H1 (cell line): Measurements from ENCODE around the gene APBB1. TPM values are rescaled to one million over a fixed set of nuclear protein-coding genes. Genes with fewer than 3 reads are reported as not detected.

Experiments
- CTCF ChIA-PET: fragments of 300-600 bp; sonication (Branson Sonifier 250); formaldehyde crosslinking; loops from one replicate; lab custom pipeline; 2021; ENCODE audit not compliant: partially characterized antibody; lab: Charles Lee
- POLR2A ChIA-PET: fragments of 300-600 bp; sonication (Branson Sonifier 250); formaldehyde crosslinking; loops from one replicate; lab custom pipeline; 2021; ENCODE audit warnings: inconsistent platforms; ENCODE audit not compliant: partially characterized antibody; lab: Charles Lee
- DNase-seq, 2 experiments: peaks; one replicate each; pipeline versions ENCODE4 v3.0.0 to v3.0.0-alpha.2; 2010 to 2022; ENCODE audit warnings: low spot score in 2 of 2, low read depth in 1 of 2, mixed read lengths in 1 of 2
- FAIRE-seq: peaks from 2 replicates; lab custom pipeline; 2011; peaks lifted over from hg19 to GRCh38; lab: Jason Lieb, UNC
- H2AFZ ChIP-seq: 2 replicates; pipeline ENCODE4 v1.8.1; 2012; ENCODE audit warnings: low read length, inconsistent platforms
- H2AK5ac ChIP-seq: 2 replicates; pipeline ENCODE4 v1.6.1; 2013; ENCODE audit warnings: low read depth, low read length
- H2BK120ac ChIP-seq: replicated peaks from 2 replicates; pipeline ENCODE3; 2013; ENCODE audit warnings: low read depth, low read length, inconsistent platforms
- H2BK12ac ChIP-seq: 2 replicates; pipeline ENCODE4 v1.6.1; 2013; ENCODE audit warnings: low read depth, low read length
- H2BK15ac ChIP-seq: 2 replicates; pipeline ENCODE4 v1.6.1; 2013; ENCODE audit warnings: low read length
- H2BK20ac ChIP-seq: 2 replicates; pipeline ENCODE4 v1.6.1; 2013; ENCODE audit warnings: low read length
- H2BK5ac ChIP-seq: 2 replicates; pipeline ENCODE4 v1.6.1; 2013; ENCODE audit warnings: low read depth, low read length
- H3K14ac ChIP-seq: 2 replicates; pipeline ENCODE4 v1.6.1; 2013; ENCODE audit warnings: inconsistent platforms; ENCODE audit not compliant: insufficient read length
- H3K18ac ChIP-seq: 2 replicates; pipeline ENCODE4 v1.6.1; 2013; ENCODE audit warnings: low read length; ENCODE audit errors: extremely low read depth
- H3K23ac ChIP-seq: 2 replicates; pipeline ENCODE4 v1.6.1; 2013; ENCODE audit warnings: inconsistent platforms; ENCODE audit not compliant: insufficient read length
- H3K23me2 ChIP-seq: 2 replicates; pipeline ENCODE4 v1.6.1; 2013; ENCODE audit warnings: low read depth, low read length
- H3K27ac ChIP-seq: 2 replicates; pipeline ENCODE4 v1.6.1; 2011; ENCODE audit warnings: low read depth, low read length, inconsistent platforms
- H3K27me3 ChIP-seq, 4 experiments: replicated peaks in 1 of 4; 1 replicate in 1 of 4; 2 replicates in 3 of 4; pipeline versions ENCODE4 v1.6.1 to v1.8.1; 2011 to 2013; ENCODE audit warnings: low read length in 3 of 4, mild to moderate bottlenecking in 3 of 4, inconsistent platforms in 2 of 4, mixed read lengths in 2 of 4, moderate library complexity in 1 of 4; ENCODE audit not compliant: control insufficient read depth in 3 of 4, insufficient read depth in 3 of 4; ENCODE audit errors: extremely low read depth in 1 of 4
- H3K36me3 ChIP-seq, 4 experiments: 2 replicates each; pipeline versions ENCODE4 v1.6.1 to v1.8.1; 2011 to 2013; ENCODE audit warnings: mild to moderate bottlenecking in 4 of 4, low read length in 3 of 4, moderate library complexity in 2 of 4, control low read depth in 1 of 4, inconsistent platforms in 1 of 4; ENCODE audit not compliant: insufficient read depth in 4 of 4, control insufficient read depth in 2 of 4
- H3K4ac ChIP-seq: replicated peaks from 2 replicates; pipeline ENCODE3; 2013; ENCODE audit warnings: low read length, low read depth, mixed read lengths, inconsistent platforms; ENCODE audit not compliant: insufficient read length
- H3K4me1 ChIP-seq, 4 experiments: replicated peaks in 1 of 4; 1 replicate in 1 of 4; 2 replicates in 3 of 4; pipeline versions ENCODE4 v1.6.1 to v1.8.1; 2011 to 2013; ENCODE audit warnings: low read length in 3 of 4, inconsistent platforms in 2 of 4, mixed read lengths in 1 of 4; ENCODE audit not compliant: insufficient read depth in 4 of 4, control insufficient read depth in 3 of 4
- H3K4me2 ChIP-seq, 2 experiments: 2 replicates each; pipeline versions ENCODE4 v1.6.1 to v1.8.1; 2011 to 2013; ENCODE audit warnings: low read depth in 2 of 2, low read length in 2 of 2, control low read depth in 1 of 2, inconsistent platforms in 1 of 2, mild to moderate bottlenecking in 1 of 2; ENCODE audit not compliant: insufficient read depth in 1 of 2
- H3K4me3 ChIP-seq, 4 experiments: fragments of 200-600, 300-600 bp in 1 of 4; sonication (generic), shearing (Covaris generic), sonication (Bioruptor Twin) in 1 of 4; 2 replicates each; pipeline versions ENCODE4 v1.5.1 to v1.8.1; 2011 to 2016; ENCODE audit warnings: low read length in 4 of 4, low read depth in 3 of 4, control low read depth in 2 of 4, inconsistent platforms in 2 of 4, mild to moderate bottlenecking in 2 of 4, mixed read lengths in 1 of 4, moderate library complexity in 1 of 4; ENCODE audit not compliant: insufficient read depth in 2 of 4; ENCODE audit errors: extremely low read depth in 1 of 4
- H3K56ac ChIP-seq: replicated peaks from 2 replicates; pipeline ENCODE3; 2013; ENCODE audit warnings: low read depth, mild to moderate bottlenecking, mixed read lengths, low read length, inconsistent platforms; ENCODE audit not compliant: insufficient read length
- H3K79me1 ChIP-seq: 2 replicates; pipeline ENCODE4 v1.6.1; 2013; ENCODE audit warnings: low read depth, low read length, control low read depth
- H3K79me2 ChIP-seq, 2 experiments: 2 replicates each; pipeline versions ENCODE4 v1.6.1 to v1.8.1; 2012 to 2013; ENCODE audit warnings: low read length in 2 of 2, mild to moderate bottlenecking in 2 of 2, inconsistent platforms in 1 of 2; ENCODE audit not compliant: insufficient read depth in 2 of 2, control insufficient read depth in 1 of 2
- H3K9ac ChIP-seq, 4 experiments: replicated peaks in 1 of 4; 1 replicate in 1 of 4; 2 replicates in 3 of 4; pipeline versions ENCODE4 v1.6.1 to v1.8.1; 2011 to 2013; ENCODE audit warnings: low read depth in 3 of 4, low read length in 3 of 4, control low read depth in 2 of 4, mild to moderate bottlenecking in 2 of 4, moderate library complexity in 2 of 4, inconsistent platforms in 1 of 4; ENCODE audit errors: extremely low read depth in 1 of 4
- H3K9me3 ChIP-seq, 2 experiments: 2 replicates each; pipeline versions ENCODE4 v1.6.1 to v1.8.1; 2012 to 2013; ENCODE audit warnings: mild to moderate bottlenecking in 2 of 2, moderate library complexity in 2 of 2, control low read depth in 1 of 2, inconsistent platforms in 1 of 2, low read depth in 1 of 2, low read length in 1 of 2, mixed read lengths in 1 of 2; ENCODE audit not compliant: insufficient read depth in 2 of 2
- H4K20me1 ChIP-seq, 2 experiments: replicated peaks in 1 of 2; 2 replicates each; pipeline versions ENCODE3 to v1.8.1; 2011 to 2013; ENCODE audit warnings: inconsistent platforms in 2 of 2, low read length in 2 of 2, mild to moderate bottlenecking in 1 of 2; ENCODE audit not compliant: insufficient read depth in 2 of 2, control insufficient read depth in 1 of 2
- H4K5ac ChIP-seq: 2 replicates; pipeline ENCODE4 v1.6.1; 2013; ENCODE audit warnings: low read length, low read depth, mixed read lengths, inconsistent platforms; ENCODE audit not compliant: insufficient read length
- H4K8ac ChIP-seq: 2 replicates; pipeline ENCODE4 v1.8.0; 2013; ENCODE audit warnings: mild to moderate bottlenecking, moderate library complexity, low read length, inconsistent platforms; ENCODE audit not compliant: insufficient read depth; ENCODE audit errors: extremely low read depth
- H4K91ac ChIP-seq: replicated peaks from 2 replicates; pipeline ENCODE3; 2013; ENCODE audit warnings: low read length, mixed read lengths, inconsistent platforms; ENCODE audit not compliant: insufficient read length
- ASH2L ChIP-seq: fragments of 200-600, 300-600 bp; sonication (generic); IDR thresholded peaks from one replicate; pipeline ENCODE4 v1.7.1; 2017; ENCODE audit warnings: low read length
- EP300 ChIP-seq, 2 experiments: IDR thresholded peaks; 1 replicate in 1 of 2; 2 replicates in 1 of 2; pipeline ENCODE4 v1.6.1; 2011 to 2012; ENCODE audit warnings: low read depth in 2 of 2, low read length in 2 of 2, mild to moderate bottlenecking in 2 of 2, borderline replicate concordance in 1 of 2, inconsistent platforms in 1 of 2, moderate library complexity in 1 of 2
- KDM1A ChIP-seq: fragments of 200-600, 300-600 bp; sonication (generic); IDR thresholded peaks from 2 replicates; pipeline ENCODE4 v1.7.1; 2016; ENCODE audit warnings: mild to moderate bottlenecking, low read length, borderline replicate concordance
- KDM4A ChIP-seq: IDR thresholded peaks from one replicate; pipeline ENCODE4 v1.7.1; 2012; ENCODE audit warnings: low read depth, mild to moderate bottlenecking, moderate library complexity, low read length, inconsistent platforms; ENCODE audit not compliant: severe bottlenecking
- POLR2A ChIP-seq, 2 experiments: IDR thresholded peaks; 1 replicate in 1 of 2; 2 replicates in 1 of 2; pipeline ENCODE4 v1.6.1; 2011; ENCODE audit warnings: low read depth in 2 of 2, low read length in 2 of 2, mild to moderate bottlenecking in 2 of 2; ENCODE audit errors: control extremely low read depth in 1 of 2
- RBBP5 ChIP-seq: IDR thresholded peaks from 2 replicates; pipeline ENCODE4 v1.7.1; 2012; ENCODE audit warnings: low read depth, mild to moderate bottlenecking, inconsistent platforms, low read length, moderate library complexity, borderline replicate concordance
- TAF7 ChIP-seq: optimal IDR thresholded peaks from 2 replicates; pipeline ENCODE3; 2011; ENCODE audit warnings: low read depth, mild to moderate bottlenecking, inconsistent platforms, low read length, moderate library complexity, borderline replicate concordance
- YY1 ChIP-seq: IDR thresholded peaks from 2 replicates; pipeline ENCODE4 v1.6.1; 2011; ENCODE audit warnings: low read depth, mild to moderate bottlenecking, low read length
- WGBS, 2 experiments: shearing (Covaris generic) in 1 of 2; methylation state at CpG; one replicate each; pipeline versions ENCODE4 v1.1.6 to v1.1.7; 2013 to 2015; ENCODE audit warnings: low lambda C conversion rate in 2 of 2, mixed read lengths in 2 of 2, inconsistent platforms in 1 of 2, low coverage in 1 of 2, missing lambda C conversion rate in 1 of 2; ENCODE audit not compliant: insufficient replicate concordance in 2 of 2, insufficient coverage in 1 of 2, insufficient read length in 1 of 2; ENCODE audit errors: extremely low coverage in 1 of 2, missing lambda C conversion rate in 1 of 2; 5-methylcytosine and 5-hydroxymethylcytosine counted together
- long read RNA-seq, 2 experiments: library from RNA in 1 of 2; library from capped mRNA in 1 of 2; stranded (forward); transcript quantifications; one replicate each; pipeline ENCODE4 v2.0.0, GENCODE V29; 2021; ENCODE audit warnings: inconsistent platforms in 1 of 2
- polyA minus RNA-seq, 3 experiments: library from RNA; depleted of rRNA, polyadenylated mRNA; stranded (reverse); fragments of >200 nt; gene quantifications; 1 replicate in 2 of 3; 2 replicates in 1 of 3; pipeline ENCODE4 v1.2.3, GENCODE V29; 2011
- polyA plus RNA-seq, 7 experiments: library from polyadenylated mRNA; depleted of rRNA in 3 of 7; stranded (reverse) in 5 of 7; unstranded in 2 of 7; fragments of >200 nt in 5 of 7; fragments of 200-250 nt in 2 of 7; gene quantifications; 1 replicate in 5 of 7; 2 replicates in 1 of 7; 4 replicates in 1 of 7; pipeline versions ENCODE4 v1.2.1 to v1.2.3, GENCODE V29; 2011 to 2013; ENCODE audit warnings: missing spikeins in 2 of 7, mixed read lengths in 2 of 7
- total RNA-seq: library from RNA; stranded (reverse); fragmentation: NEBNext Ultra II Directional; extraction: Animal tissue kit (Norgen Biotek cat#: 25700); gene quantifications from 2 replicates; pipeline ENCODE4 v1.2.1, GENCODE V29; 2021

The APBB1 gene
- total RNA-seq: 23.6 and 23.9 TPM in 2 replicates
- 33.1 and 44.7 TPM in 2 replicates for polyA plus RNA-seq (2011; rRNA removed)
- 34.1 TPM for polyA plus RNA-seq (2011; cell fraction: cytosol; rRNA removed)
- polyA plus RNA-seq (2011; cell fraction: nucleus; rRNA removed): 50.6 TPM
- polyA plus RNA-seq (2012, experiment 1 of 2): 17.4 to 30.9 TPM (median 28.2 TPM) in 4 replicates
- polyA plus RNA-seq (2012, experiment 2 of 2): 32.6 TPM
- 12.2 TPM for polyA plus RNA-seq (2013, experiment 1 of 2)
- 10.9 TPM for polyA plus RNA-seq (2013, experiment 2 of 2)
- polyA minus RNA-seq (2011; rRNA and poly(A)+ RNA removed): 30.4 and 43.2 TPM in 2 replicates
- 16.7 TPM for polyA minus RNA-seq (2011; cell fraction: cytosol; rRNA and poly(A)+ RNA removed)
- 16.6 TPM for polyA minus RNA-seq (2011; cell fraction: nucleus; rRNA and poly(A)+ RNA removed)
- long read RNA-seq, experiment 1, partial matches to known transcripts: 11 of 20 reads
- long read RNA-seq, experiment 1, other reads (novel, unspliced or antisense): 8 of 20 reads
- long read RNA-seq, experiment 2, transcript APBB1-201 (14 exons, 2,636 nt): major isoform, 6 of 10 reads
- long read RNA-seq, experiment 2, partial matches to known transcripts: 2 of 10 reads
- long read RNA-seq, experiment 2, other reads (novel, unspliced or antisense): 2 of 10 reads

DNA sequence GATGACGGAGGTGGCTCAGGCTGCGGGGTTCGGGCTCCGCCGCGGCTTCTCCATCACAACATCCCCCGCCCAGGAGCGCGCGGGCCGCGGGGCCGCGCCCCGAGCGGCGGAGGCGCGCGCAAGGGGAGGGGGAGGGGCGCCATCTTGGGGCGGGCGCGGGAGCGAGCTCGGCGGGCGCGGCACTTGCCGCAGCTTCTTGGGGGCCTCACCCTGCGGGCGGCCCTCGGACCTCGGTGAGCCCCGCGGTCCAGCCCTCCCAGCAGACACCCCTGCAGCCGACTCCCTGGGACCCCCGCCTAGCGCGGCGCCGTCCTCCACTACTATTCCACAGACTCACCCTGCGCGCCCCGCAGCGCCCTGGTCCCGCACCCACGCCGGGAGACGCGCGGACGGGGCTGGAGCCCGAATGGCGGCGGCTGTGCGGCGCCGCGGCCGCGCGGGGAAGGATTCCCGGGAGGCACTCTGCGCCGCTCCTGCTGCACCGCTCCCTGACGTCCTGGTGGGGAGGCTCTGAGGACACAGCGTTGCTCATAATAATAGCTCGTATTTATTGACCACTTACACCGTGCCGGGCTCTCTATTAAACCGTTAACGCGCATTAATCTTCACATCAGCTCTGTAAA lies at the start of gene APBB1:
Gene APBB1 (minus strand): TSS at position 86 of the 623 bp plus-strand sequence. CDS start 7,747 bp downstream, outside the sequence.
- H2BK20ac ChIP-seq: no peak within 1 kb of the TSS
- no peak for FAIRE-seq
- H2AFZ ChIP-seq: peak within 1 kb of the TSS; percentile 60
- H2BK15ac ChIP-seq: no peak within 1 kb of the TSS
- no peak within 1 kb of the TSS for H2BK120ac ChIP-seq
- no peaks in the 10 kb centered on the region for H3K9me3 ChIP-seq
- peaks cover 3% of the 10 kb centered on the region; the same call in 1 of the 2 replicates for H3K23me2 ChIP-seq
- H4K5ac ChIP-seq: peak within 1 kb of the TSS; percentile 51
- peaks cover 2 to 5% (median 4%) of the 10 kb centered on the region in 4 experiments; a peak in 4 of 7 replicates for H3K4me1 ChIP-seq
- H2BK5ac ChIP-seq: peak within 1 kb of the TSS; percentile 52; the same call in 1 of the 2 replicates
- WGBS, 2 experiments: 3% methylated on average over 33 of the region's 75 CpGs; no CpG with 5 or more reads in 1 of the 2 experiments
- peak within 1 kb of the TSS; percentile 84 to 90 for H3K4me2 ChIP-seq
- H3K23ac ChIP-seq: no peak within 1 kb of the TSS
- no peak within 1 kb of the TSS for H3K27ac ChIP-seq
- DNase-seq: peak in 1 of 2 experiments; percentile 81
- no peaks in the 10 kb centered on the region for H4K20me1 ChIP-seq
- peaks cover 1 to 13% (median 7%) of the 10 kb centered on the region in 4 experiments for H3K27me3 ChIP-seq
- H3K4ac ChIP-seq: no peak within 1 kb of the TSS
- peak within 1 kb of the TSS; percentile 66 for H4K91ac ChIP-seq
- H3K4me3 ChIP-seq: peak within 1 kb of the TSS; percentile 78 to 97 (median 86)
- H3K18ac ChIP-seq: no peak within 1 kb of the TSS; the same call in 1 of the 2 replicates
- 0 out of 2 replicates have a peak, but pooled peaks cover 2% of the 10 kb centered on the region for H3K79me1 ChIP-seq
- no peak within 1 kb of the TSS for H3K14ac ChIP-seq
- H3K9ac ChIP-seq: peak within 1 kb of the TSS in 3 of 4 experiments; percentile 25 to 66 (median 36); a peak in 3 of 7 replicates
- CTCF ChIA-PET: interaction anchor here (0.6 to 10.1 kb wide), 11 partner anchors 8 to 320 kb away, joined by 3 to 78 read pairs (median 4); partner anchors contain the start of gene HPX
- peak within 1 kb of the TSS; percentile 93 for H4K8ac ChIP-seq
- peak within 1 kb of the TSS; percentile 39; the same call in 1 of the 2 replicates for H2BK12ac ChIP-seq
- H3K56ac ChIP-seq: peak within 1 kb of the TSS; percentile 71
- no peaks in the 10 kb centered on the region for H3K36me3 ChIP-seq
- no peak within 1 kb of the TSS for H2AK5ac ChIP-seq
- H3K79me2 ChIP-seq: no peaks in the 10 kb centered on the region
- POLR2A ChIA-PET: interaction anchor here (0.6 to 2.5 kb wide), 7 partner anchors 13 to 1070 kb away, joined by 3 to 10 read pairs (median 3); no protein-coding TSS in a partner anchor
- TF ChIP-seq ASH2L: peak; percentile 66
- peak; percentile 84; the same call in 1 of the 2 replicates for TF ChIP-seq YY1
- peak in 1 of 2 experiments; percentile 65; a peak in 2 of 3 replicates for TF ChIP-seq POLR2A (IDR thresholded peaks at IDR 0.05; ENCODE audit: control extremely low read depth in 1 of 2, low read depth in 2 of 2, low read length in 2 of 2)
- no peak for TF ChIP-seq EP300 (IDR thresholded peaks at IDR 0.05; ENCODE audit: borderline replicate concordance in 1 of 2, low read depth in 2 of 2, low read length in 2 of 2)
- TF ChIP-seq RBBP5: peak; percentile 89
- TF ChIP-seq KDM4A: peak; percentile 82
- peak; percentile 29 for TF ChIP-seq TAF7
- no peak for TF ChIP-seq KDM1A
